Epithelial cell of proximal tubule (primary cell): ENCODE data around the gene KRTAP10-6. TPM values are rescaled to one million over a fixed set of nuclear protein-coding genes. Genes with fewer than 3 reads are reported as not detected.
"Not testable (repeated sequence)": the region's sequence is repeated elsewhere in the genome, so short reads cannot be mapped to it uniquely, and the experiment has no call there.

Experiments
- DNase-seq: peaks from one replicate; pipeline ENCODE4 v3.0.0-alpha.2; 2011; ENCODE audit warnings: low read depth
- H3K4me3 ChIP-seq: 2 replicates; pipeline ENCODE4 v1.5.1; 2011; ENCODE audit warnings: low read depth, mild to moderate bottlenecking, low read length
- total RNA-seq: library from RNA; depleted of rRNA; stranded (reverse); fragments of >200 nt; gene quantifications from 2 replicates; pipeline ENCODE4 v1.2.3, GENCODE V29; 2015
- TF ChIP-seq, protein P1 (sequence below): conservative IDR thresholded peaks from 2 replicates; pipeline ENCODE4 v1.5.1; 2012; ENCODE audit warnings: low read depth, mild to moderate bottlenecking, low read length

KRTAP10-6 gene
- total RNA-seq, 1 donor from 2014 or later: not detected

GRCh38 chr21:44589586-44590305 lies 2.6 kb downstream of the KRTAP10-6 start:
- DNase-seq: no peak
- TF ChIP-seq, protein P1, sequence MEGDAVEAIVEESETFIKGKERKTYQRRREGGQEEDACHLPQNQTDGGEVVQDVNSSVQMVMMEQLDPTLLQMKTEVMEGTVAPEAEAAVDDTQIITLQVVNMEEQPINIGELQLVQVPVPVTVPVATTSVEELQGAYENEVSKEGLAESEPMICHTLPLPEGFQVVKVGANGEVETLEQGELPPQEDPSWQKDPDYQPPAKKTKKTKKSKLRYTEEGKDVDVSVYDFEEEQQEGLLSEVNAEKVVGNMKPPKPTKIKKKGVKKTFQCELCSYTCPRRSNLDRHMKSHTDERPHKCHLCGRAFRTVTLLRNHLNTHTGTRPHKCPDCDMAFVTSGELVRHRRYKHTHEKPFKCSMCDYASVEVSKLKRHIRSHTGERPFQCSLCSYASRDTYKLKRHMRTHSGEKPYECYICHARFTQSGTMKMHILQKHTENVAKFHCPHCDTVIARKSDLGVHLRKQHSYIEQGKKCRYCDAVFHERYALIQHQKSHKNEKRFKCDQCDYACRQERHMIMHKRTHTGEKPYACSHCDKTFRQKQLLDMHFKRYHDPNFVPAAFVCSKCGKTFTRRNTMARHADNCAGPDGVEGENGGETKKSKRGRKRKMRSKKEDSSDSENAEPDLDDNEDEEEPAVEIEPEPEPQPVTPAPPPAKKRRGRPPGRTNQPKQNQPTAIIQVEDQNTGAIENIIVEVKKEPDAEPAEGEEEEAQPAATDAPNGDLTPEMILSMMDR: no peak
- H3K4me3 ChIP-seq: no peak overlapping the region

GRCh38 chr21:44589094-44589493 lies 3.2 kb downstream of the KRTAP10-6 start:
- TF ChIP-seq, protein P1: no peak
- DNase-seq: no peak
- no peak overlapping the region for H3K4me3 ChIP-seq

- no peak for DNase-seq
- TF ChIP-seq, protein P1: no peak
Observed at GRCh38 chr21:44585892-44586291, 6.4 kb downstream of the KRTAP10-6 start.

DNA sequence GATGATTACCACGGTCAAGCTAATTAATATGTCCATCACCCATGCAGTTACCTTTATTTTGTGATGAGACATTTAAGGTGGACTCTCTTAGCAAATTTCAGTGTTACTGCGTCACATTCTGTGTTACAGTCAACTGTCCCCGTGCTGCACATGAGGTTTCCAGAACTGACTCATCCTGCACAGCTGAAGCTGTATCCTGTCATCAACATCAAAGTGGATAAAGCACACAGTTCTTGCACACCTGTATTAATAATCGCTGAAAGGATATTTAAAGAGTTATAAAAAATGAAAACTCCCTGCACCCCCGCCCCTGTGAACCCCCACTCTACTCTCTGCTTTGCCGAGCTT lies 8.5 kb downstream of the KRTAP10-6 start:
- H3K4me3 ChIP-seq: no peak overlapping the region
- DNase-seq: no peak
- TF ChIP-seq, protein P1: no peak

More at GRCh38 chr21:44585892-44586291, 6.4 kb downstream of the KRTAP10-6 start:
- H3K4me3 ChIP-seq: no peak overlapping the region

DNA sequence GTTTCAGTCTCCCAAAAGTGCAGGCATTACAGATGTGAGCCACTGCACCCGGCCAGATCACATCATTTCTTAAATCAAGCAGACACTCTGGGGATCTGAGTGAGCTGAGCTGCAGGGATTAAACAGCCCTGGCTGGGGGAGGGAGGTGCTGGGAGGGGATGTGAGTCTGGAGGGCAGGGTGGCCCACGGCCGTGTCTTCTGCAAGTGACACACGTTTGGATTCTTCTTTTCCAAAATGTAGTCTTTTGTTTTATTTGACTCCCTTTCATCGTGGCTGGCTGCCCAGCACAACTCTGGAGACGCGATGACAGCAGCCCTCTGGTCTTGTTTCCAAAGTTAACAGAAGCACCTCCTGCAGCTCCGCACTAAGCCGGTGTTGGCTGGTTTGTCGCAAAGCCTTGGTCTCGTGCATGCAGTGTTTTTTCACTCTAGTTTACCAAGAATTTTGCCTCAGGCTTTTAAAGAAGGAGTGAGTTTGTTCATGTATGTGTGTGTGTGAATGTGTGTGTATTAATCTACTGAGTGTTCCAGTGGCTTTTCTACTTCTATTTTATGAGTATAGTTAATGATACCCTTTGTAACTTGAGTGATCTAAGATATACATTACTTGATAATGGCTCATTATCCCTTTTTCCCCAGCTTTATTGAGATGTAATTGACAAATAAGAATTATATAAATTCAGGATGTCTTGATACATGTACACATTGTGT lies 9.1 kb downstream of the KRTAP10-6 start:
- TF ChIP-seq, protein P1: no peak
- DNase-seq: no peak
- H3K4me3 ChIP-seq: no peak overlapping the region

DNA sequence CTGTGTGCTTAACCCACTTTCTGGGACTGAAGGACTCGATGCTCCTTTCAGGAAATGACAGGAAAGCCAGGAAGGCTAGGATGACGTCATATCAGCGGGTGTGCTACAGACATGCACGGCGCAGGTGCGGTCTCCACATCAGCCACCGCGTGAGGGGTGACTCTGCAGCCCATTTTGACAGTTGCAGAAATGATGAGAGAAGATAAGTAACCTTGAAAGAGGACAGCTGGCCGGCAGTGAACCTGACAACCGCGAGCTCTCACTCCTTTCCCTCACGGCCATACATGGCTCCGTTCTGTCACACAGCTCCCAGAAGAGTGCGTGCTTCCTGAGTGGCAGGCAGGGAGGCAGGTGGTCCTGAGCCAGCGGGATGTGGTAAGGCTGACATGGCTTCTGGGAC lies 10.2 kb downstream of the KRTAP10-6 start:
- TF ChIP-seq, protein P1: no peak

GRCh38 chr21:44581158-44581557 lies 11.1 kb downstream of the KRTAP10-6 start:
- no peak overlapping the region for H3K4me3 ChIP-seq
- DNase-seq: no peak
- TF ChIP-seq, protein P1: no peak

More for the DNA sequence above, 10.2 kb downstream of the KRTAP10-6 start:
- no peak for DNase-seq
- H3K4me3 ChIP-seq: no peak overlapping the region

DNA sequence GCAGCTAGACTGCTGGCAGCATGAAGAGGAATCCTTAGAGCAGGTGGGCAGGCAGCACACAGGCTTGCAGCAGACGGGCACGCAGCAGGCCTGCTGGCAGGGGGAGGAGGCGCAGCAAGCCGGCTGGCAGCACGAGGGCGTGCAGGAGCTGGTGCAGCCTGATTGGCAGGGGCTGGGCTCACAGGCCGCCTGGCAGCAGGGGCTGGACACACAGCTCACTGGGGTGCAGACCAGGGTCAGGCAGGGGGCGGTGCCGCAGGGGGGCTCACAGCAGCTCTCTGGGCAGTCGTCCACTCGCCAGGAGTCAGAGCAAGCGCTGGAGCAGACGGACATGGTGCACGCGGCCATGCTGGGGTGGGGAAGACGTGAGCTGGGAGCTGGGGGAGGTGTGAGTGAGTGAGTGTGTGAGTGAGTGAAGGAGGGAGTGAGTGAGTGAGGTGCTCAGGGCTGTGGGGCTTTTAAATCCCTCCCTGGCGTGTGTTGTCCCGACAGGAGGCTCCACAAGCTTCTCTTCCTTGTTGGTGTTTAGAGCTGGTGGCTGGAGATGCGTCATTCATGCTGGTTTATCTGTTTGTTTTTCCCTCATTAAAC lies 12.0 kb downstream of the KRTAP10-6 start, which contains the start of gene KRTAP10-5:
Gene KRTAP10-5 (minus strand): TSS at position 374 of the 591 bp plus-strand sequence. CDS start 26 bp downstream, at position 348.
- DNase-seq, H3K4me3 ChIP-seq: not testable (repeated sequence)
